ENCODE data around the gene CCL22. TPM values are rescaled to one million over a fixed set of nuclear protein-coding genes. Genes with fewer than 3 reads are reported as not detected.

Gene CCL22
- total RNA-seq, 3 donors from 2014 or later = 0.16 to 0.51 (median 0.41) TPM

GRCh38 chr16:57347858-57348257 lies 10.7 kb upstream of the CCL22 start:
- Histone ChIP-seq H3K4me3 (no peak overlapping the region), H3K36me3 (ENCODE audit: low read depth) (no peaks in the 10 kb centered on the region), H3K4me1 (ENCODE audit: low read depth) (no peaks in the 10 kb centered on the region), H3K9me3 (no peaks in the 10 kb centered on the region)
- no peak for TF ChIP-seq CTCF (IDR thresholded peaks at IDR 0.05)
- intact Hi-C loops (cut with DNase I, micrococcal nuclease) = no loop called here
- ATAC-seq (no peak), DNase-seq (no peak)

GRCh38 chr16:57348327-57348726 lies 10.3 kb upstream of the CCL22 start:
- no peak for ATAC-seq
- intact Hi-C loops (cut with DNase I, micrococcal nuclease) = no loop called here

GRCh38 chr16:57349212-57350031 lies 9.2 kb upstream of the CCL22 start:
- H3K9me3 ChIP-seq = no peaks in the 10 kb centered on the region
- no peak for DNase-seq
- intact Hi-C loops (cut with DNase I, micrococcal nuclease) = no loop called here
- H3K36me3 ChIP-seq (ENCODE audit: low read depth) = no peaks in the 10 kb centered on the region
- no peaks in the 10 kb centered on the region for H3K4me1 ChIP-seq (ENCODE audit: low read depth)
- no peak for TF ChIP-seq CTCF (IDR thresholded peaks at IDR 0.05)
- H3K4me3 ChIP-seq = no peak overlapping the region
- ATAC-seq = peak; percentile 51

More at GRCh38 chr16:57348327-57348726, 10.3 kb upstream of the CCL22 start:
- no peaks in the 10 kb centered on the region for H3K4me1 ChIP-seq (ENCODE audit: low read depth)
- no peak for DNase-seq
- no peak overlapping the region for H3K4me3 ChIP-seq
- H3K9me3 ChIP-seq = no peaks in the 10 kb centered on the region
- H3K36me3 ChIP-seq (ENCODE audit: low read depth) = no peaks in the 10 kb centered on the region
- no peak for TF ChIP-seq CTCF (IDR thresholded peaks at IDR 0.05)

GRCh38 chr16:57352636-57353047 lies 5.9 kb upstream of the CCL22 start:
- H3K9me3 ChIP-seq = no peaks in the 10 kb centered on the region
- no peaks in the 10 kb centered on the region for H3K36me3 ChIP-seq (ENCODE audit: low read depth)
- no peaks in the 10 kb centered on the region for H3K4me1 ChIP-seq (ENCODE audit: low read depth)
- no peak overlapping the region for H3K4me3 ChIP-seq
- ATAC-seq = no peak
- DNase-seq = no peak
- no peak for TF ChIP-seq CTCF (IDR thresholded peaks at IDR 0.05)
- intact Hi-C loops (cut with DNase I, micrococcal nuclease) = no loop called here

GRCh38 chr16:57354311-57354710 lies 4.3 kb upstream of the CCL22 start:
- no peaks in the 10 kb centered on the region for H3K36me3 ChIP-seq (ENCODE audit: low read depth)
- ATAC-seq (no peak), DNase-seq (no peak)
- TF ChIP-seq CTCF (IDR thresholded peaks at IDR 0.05) = no peak
- no peaks in the 10 kb centered on the region for H3K4me1 ChIP-seq (ENCODE audit: low read depth)
- H3K9me3 ChIP-seq = no peaks in the 10 kb centered on the region
- no peak overlapping the region for H3K4me3 ChIP-seq
- intact Hi-C loops (cut with DNase I, micrococcal nuclease) = no loop called here

All from mucosa of descending colon (tissue), 3 donors.